Measurements from ENCODE around the gene FOXC1.

Gene FOXC1

DNA sequence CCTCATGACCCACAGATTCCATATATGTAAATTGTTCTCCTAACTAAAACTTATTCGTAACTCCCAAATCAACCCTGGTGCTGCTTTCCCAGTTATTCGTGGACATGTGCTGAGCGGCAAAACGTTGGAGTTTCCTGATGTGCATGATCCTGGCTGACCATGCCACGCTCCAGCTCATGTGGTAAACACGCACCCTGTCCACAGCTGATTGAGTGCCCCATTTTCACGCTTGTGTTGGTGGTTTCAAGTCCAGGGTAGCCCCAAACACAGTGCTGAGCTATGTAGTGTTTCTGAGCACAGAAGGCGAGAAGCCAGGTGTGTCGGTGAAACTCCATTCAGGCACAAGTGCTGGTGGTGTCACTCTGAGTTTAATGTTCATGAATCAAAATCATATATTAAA, 19.1 kb upstream of the FOXC1 start:
- no peak overlapping the region for H3K4me3 ChIP-seq (ENCODE audit: low read depth, low read length)
- TF ChIP-seq, protein P1, sequence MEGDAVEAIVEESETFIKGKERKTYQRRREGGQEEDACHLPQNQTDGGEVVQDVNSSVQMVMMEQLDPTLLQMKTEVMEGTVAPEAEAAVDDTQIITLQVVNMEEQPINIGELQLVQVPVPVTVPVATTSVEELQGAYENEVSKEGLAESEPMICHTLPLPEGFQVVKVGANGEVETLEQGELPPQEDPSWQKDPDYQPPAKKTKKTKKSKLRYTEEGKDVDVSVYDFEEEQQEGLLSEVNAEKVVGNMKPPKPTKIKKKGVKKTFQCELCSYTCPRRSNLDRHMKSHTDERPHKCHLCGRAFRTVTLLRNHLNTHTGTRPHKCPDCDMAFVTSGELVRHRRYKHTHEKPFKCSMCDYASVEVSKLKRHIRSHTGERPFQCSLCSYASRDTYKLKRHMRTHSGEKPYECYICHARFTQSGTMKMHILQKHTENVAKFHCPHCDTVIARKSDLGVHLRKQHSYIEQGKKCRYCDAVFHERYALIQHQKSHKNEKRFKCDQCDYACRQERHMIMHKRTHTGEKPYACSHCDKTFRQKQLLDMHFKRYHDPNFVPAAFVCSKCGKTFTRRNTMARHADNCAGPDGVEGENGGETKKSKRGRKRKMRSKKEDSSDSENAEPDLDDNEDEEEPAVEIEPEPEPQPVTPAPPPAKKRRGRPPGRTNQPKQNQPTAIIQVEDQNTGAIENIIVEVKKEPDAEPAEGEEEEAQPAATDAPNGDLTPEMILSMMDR (IDR thresholded peaks at IDR 0.05; ENCODE audit: low read depth, low read length) = no peak

DNA sequence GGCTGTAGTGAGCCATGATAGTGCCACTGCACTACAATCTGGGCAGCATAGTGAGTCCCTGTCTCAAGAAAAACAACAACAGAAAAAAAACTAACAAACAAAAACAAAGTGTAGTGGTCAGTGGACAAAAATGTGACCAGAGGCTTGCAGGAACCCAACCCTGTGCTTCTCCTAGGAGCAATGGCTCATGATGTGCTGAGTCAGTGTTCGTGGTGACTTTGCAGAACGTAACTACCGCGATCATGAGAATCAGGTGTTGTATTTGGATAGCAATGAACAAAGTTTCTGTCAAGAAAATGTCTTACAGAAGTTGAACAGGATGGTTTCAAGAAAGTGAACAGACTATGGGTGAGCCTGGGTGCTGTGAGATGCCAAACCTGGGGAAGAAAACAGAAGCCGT, 18.5 kb upstream of the FOXC1 start:
- no peak overlapping the region for H3K4me3 ChIP-seq (ENCODE audit: low read depth, low read length)
- TF ChIP-seq, protein P1 (IDR thresholded peaks at IDR 0.05; ENCODE audit: low read depth, low read length) = no peak

DNA sequence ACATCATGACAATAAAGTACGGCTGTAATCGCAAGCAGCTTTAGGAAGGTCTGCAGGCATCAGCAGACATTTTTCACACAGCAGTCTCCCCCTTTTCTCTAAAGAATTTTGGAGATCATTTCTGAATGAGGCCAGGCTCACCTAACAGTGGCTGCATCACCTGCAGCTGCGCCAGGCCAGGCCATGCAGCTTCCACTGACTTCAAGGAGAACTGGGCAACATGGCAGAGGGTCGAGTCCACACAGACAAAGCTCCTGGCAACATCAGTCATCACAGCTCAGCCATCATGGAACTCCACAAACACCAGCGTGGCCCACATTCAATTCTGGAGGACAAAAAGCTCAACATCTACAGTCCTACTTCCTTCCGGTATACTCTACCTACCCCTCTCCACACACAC, 17.8 kb upstream of the FOXC1 start:
- H3K4me3 ChIP-seq (ENCODE audit: low read depth, low read length) = no peak overlapping the region
- TF ChIP-seq, protein P1 (IDR thresholded peaks at IDR 0.05; ENCODE audit: low read depth, low read length) = no peak

DNA sequence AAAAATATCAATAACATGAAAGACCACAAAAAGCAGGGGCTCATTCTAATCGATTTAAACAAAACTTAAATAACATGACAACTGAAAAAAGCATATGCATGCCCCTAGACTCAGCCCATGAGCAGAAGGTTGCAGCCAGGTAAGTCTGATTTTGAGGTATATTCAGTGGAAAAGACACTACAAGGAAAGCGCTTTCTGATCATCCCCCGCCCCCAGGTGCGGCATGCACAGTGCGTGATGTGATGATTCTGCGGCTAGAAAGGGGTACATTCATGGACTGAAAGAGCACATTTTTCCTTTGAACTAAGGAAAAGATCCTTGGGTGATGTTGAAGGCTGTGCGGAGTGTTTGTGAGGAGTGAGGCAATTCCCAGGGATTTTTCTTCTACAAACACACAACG, 16.9 kb upstream of the FOXC1 start:
- H3K4me3 ChIP-seq (ENCODE audit: low read depth, low read length) = no peak overlapping the region
- TF ChIP-seq, protein P1 (IDR thresholded peaks at IDR 0.05; ENCODE audit: low read depth, low read length) = no peak

DNA sequence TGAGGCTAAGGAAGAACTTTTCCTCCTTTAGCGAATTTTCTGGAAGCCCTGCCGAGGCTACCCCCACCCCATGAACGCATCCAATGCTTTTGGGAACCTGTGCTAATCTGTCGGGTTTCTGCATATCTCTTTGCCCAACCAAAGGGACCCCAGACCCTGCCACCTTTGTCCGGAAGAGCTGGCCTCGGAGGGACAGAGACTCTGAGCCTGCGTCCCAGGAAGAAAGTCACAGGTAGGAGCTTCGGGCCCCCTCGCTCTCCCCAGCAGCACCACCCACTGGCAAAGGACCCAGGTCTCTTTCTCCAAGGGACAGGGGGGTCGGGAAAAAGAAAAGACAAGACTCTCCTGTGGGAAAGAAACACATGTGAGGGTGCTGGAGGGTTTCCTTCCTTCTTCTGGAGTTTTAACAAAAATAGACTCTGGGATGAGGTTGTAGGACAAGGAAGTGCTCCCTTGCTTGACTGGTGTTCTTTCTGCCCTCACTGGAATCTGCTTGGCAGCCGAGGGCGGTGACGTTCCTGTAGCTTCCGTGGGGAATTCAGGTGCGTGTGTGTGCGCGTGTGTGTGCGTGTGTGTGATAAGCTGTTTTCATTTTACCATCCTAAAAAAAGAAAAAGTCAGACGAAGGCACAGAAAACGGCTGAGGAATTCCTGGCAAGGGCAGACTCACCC, 16.3 kb upstream of the FOXC1 start:
- TF ChIP-seq, protein P1 (IDR thresholded peaks at IDR 0.05; ENCODE audit: low read depth, low read length) = no peak
- H3K4me3 ChIP-seq (ENCODE audit: low read depth, low read length) = no peak overlapping the region

DNA sequence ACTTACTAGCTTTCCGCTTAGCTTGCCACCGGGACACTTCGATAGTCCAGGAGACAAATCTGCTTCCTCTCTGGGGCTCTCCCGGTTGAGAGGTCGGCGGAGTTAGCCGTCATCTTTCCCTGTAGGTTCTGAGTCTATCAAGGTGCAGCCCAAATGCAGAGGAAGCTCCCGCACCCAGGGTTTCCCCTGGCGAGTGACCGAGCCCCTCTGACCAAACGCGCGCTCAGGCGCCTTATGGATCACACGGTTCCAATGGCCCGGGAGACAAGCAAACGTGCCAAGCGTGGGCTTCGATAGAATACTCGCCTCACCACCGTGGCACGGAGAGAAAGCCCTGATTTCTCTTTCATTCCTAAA, 15.8 kb upstream of the FOXC1 start:
- H3K4me3 ChIP-seq (ENCODE audit: low read depth, low read length) = no peak overlapping the region
- TF ChIP-seq, protein P1 (IDR thresholded peaks at IDR 0.05; ENCODE audit: low read depth, low read length) = no peak

DNA sequence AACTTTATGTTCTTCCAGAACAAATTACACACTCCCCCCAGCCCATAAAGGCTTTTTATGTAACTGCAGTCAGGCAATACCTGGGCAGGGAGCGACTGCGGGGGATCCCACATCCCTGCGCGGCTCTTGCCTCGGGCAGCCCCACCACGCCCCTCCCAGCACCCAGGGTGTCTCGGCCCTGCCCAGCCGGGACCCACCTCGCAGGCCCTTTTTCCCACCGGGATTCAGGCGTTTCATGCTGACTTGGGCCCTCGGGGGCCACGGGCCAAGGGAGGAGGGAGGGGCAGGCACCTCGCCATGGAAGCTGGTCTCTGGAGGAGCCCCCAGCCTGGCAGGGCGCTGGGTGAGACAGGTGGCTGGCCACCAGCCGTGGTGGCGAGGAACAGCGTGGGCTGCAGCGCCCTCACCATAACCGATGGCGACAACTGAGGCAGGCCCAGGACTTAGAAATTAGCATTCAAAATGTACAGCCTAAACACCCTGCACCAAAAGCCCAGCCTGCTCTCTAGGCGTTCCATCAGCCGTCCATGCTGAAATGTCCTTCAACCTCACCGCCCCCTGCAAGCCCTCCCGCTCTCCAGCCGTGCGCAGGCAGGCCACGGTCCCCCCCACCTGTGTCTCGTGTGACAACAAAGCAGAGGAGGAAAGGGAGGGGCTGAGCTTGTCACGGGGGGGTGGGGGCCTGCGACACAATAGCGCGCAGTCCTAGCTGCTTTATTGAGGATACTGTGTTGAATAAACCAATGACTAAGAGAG, 15.1 kb upstream of the FOXC1 start:
- TF ChIP-seq, protein P1 (IDR thresholded peaks at IDR 0.05; ENCODE audit: low read depth, low read length) = no peak

More for the DNA sequence above, 15.1 kb upstream of the FOXC1 start:
- H3K4me3 ChIP-seq (ENCODE audit: low read depth, low read length) = no peak overlapping the region

Measured in WI38 (cell line).